ENCODE measurements around the gene PARS2.

The PARS2 gene

GRCh38 chr1:54768093-54768492 lies 3.8 kb upstream of the PARS2 start:
- DNase-seq: no peak

- no peak for DNase-seq
Observed at GRCh38 chr1:54767526-54767925, 3.2 kb upstream of the PARS2 start.

- DNase-seq: no peak
Observed at GRCh38 chr1:54766726-54767125, 2.4 kb upstream of the PARS2 start.

- no peak for DNase-seq
Observed at GRCh38 chr1:54764922-54765561, 719 bp upstream of the PARS2 start.

GRCh38 chr1:54763816-54764132 lies 549 bp downstream of the PARS2 start:
- DNase-seq: peak in 1 of 2 experiments; percentile 42

GRCh38 chr1:54758678-54759348 lies 5.5 kb downstream of the PARS2 start:
- DNase-seq: no peak

- no peak for DNase-seq
Observed at GRCh38 chr1:54757833-54758232, 6.5 kb downstream of the PARS2 start.

- DNase-seq: no peak
Observed at GRCh38 chr1:54754486-54755285, 9.6 kb downstream of the PARS2 start.

- no peak for DNase-seq
Observed at GRCh38 chr1:54754045-54754444, 10.3 kb downstream of the PARS2 start.

GRCh38 chr1:54751426-54751825 lies 12.9 kb downstream of the PARS2 start:
- DNase-seq: no peak

- DNase-seq: no peak
Observed at GRCh38 chr1:54750596-54750995, 13.7 kb downstream of the PARS2 start.

GRCh38 chr1:54748094-54748835 lies 16.1 kb downstream of the PARS2 start:
- DNase-seq: no peak

- DNase-seq: no peak
Observed at GRCh38 chr1:54745864-54746263, 18.5 kb downstream of the PARS2 start.

- no peak for DNase-seq
Observed at GRCh38 chr1:54745274-54745673, 19.0 kb downstream of the PARS2 start.

- no peak for DNase-seq
Observed at GRCh38 chr1:54744696-54745095, 19.6 kb downstream of the PARS2 start.

GRCh38 chr1:54743416-54744226 lies 20.7 kb downstream of the PARS2 start:
- no peak for DNase-seq

GRCh38 chr1:54742282-54742681 lies 22.0 kb downstream of the PARS2 start:
- no peak for DNase-seq

- DNase-seq: no peak
Observed at GRCh38 chr1:54741531-54741930, 22.8 kb downstream of the PARS2 start.

GRCh38 chr1:54738244-54738643 lies 26.1 kb downstream of the PARS2 start:
- no peak for DNase-seq

GRCh38 chr1:54736685-54737084 lies 27.6 kb downstream of the PARS2 start:
- DNase-seq: no peak

- no peak for DNase-seq
Observed at GRCh38 chr1:54728027-54728426, 36.3 kb downstream of the PARS2 start.

- no peak for DNase-seq
Observed at GRCh38 chr1:54724771-54725170, 39.6 kb downstream of the PARS2 start.

- DNase-seq: no peak
Observed at GRCh38 chr1:54723985-54724384, 40.3 kb downstream of the PARS2 start.

Measured in Kasumi-1 (cell line).